ENCODE results near the gene RBMS1.
"Not testable (repeated sequence)": the region's sequence is repeated elsewhere in the genome, so short reads cannot be mapped to it uniquely, and the experiment has no call there.

RBMS1 gene

DNA sequence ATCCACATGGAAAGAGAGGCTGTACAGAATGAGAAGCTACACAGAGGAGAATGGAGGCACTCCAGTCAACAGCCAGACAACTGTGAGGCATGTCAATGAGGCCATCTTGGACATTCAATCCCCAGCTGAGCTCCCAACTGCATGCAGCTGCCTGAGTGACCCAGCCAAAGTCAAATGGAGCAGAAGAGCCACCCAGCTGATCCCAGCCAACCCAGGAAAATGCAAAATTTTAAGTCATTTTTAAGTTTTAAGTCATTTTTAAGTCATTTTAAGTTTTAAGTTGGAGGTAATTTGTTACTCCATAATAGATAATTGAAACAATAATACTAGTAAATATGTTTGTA lies 63.6 kb downstream of the RBMS1 start:
- no peak for DNase-seq

DNA sequence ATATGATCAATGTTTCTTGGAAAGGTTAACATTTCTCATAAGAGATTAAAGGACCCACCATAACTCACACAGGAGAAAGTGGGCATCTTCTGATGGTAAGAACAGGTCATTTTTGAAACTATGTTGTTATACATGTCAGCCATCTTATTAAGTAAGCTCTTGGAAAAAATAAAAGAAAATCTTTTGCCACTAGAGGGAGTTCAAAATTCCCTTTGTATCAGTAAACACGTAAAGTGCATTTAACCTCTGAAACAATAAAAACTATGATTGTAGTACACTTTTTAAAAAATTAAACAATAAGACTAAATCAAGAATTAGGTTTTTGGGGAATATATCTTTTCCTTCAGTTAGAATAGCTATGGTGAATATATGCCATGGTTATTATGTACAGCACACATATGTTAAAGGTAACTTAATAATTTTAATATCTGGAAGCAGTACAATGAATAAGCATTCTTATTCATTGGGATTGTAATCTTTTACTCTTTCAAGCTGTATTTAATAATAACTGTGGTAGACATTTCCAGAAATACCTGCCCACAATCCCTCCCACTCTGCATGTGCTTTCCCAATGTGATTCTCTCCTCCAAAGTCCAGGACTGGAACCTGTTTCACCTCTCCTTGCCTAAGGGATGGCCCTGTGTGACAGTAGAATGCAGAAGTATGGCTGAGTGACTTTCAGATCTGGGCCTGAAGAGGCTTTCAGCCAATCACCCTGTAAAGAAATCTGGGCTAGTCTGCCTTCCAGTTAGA lies 64.2 kb downstream of the RBMS1 start:
- DNase-seq: peak in 1 of 2 donors; percentile 71

DNA sequence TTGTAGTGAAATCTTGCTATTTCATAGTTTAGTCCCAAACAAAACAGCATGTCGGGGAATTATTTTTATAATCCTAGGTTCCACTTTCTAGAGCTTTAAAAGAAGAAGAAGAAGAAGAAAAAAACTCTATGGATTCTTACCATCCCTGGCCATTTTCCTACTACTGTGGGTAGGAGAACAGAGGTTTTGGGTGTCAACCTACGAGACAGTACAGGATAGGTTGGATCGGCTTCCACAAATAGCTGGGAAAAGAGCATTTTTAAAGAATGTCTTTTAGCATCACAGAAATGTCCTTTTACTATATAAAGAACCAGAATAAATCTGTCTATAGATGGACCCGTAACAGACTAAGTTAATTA lies 65.2 kb downstream of the RBMS1 start:
- DNase-seq: no peak

DNA sequence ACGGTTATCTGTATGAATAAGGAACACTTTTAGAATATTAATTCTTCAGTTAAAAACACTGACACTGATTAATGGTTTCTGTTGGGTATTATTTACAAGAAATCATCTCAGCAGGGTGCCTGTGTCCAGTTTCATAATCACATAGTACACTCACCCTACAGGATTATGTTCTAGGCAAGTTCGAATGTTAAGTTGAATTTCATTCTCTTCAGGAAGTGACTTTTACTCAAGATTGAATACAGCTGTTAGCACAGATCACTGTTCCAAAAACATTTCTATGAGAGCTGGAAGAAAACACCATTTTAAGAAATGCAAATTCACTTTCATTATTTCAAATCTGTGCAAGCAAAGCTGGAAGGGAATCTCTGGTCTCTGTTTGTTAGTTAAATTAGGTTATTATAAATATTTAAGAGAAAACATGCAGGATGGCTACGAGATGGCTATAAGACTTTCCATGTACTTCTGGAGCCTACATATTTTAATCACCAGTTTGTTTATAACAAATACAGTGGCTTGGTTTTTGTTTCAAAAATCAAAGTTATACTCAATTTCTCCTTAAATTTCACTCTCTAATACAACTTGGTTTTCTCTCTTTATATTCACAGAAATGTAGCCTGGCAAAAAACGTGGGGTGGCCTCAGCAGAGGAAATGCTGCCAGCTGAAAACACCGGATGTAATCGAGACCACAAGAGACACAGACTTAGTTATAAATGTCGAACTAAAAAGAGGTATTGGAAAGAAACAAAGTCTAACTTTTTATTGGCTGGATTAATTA lies 65.8 kb downstream of the RBMS1 start:
- no peak for DNase-seq

DNA sequence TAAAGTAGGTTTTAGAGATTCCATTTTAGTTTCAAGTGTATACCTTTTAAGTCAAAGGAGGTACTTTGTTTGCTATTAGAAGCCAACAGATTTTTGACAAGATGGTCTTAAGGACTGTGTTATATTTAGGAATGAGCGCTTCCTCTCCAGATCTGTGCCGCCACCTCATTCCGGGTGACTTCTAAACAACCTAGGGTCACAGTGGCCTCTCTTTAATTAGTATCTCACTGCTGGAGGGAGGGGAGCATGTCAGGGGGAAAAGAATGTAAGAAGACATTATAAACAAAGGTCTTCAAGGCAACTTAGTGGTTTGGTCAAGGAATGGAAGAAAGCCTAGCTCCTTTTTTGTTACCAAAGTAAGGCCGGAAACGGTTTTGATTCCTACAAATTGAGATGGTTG lies 67.0 kb downstream of the RBMS1 start:
- DNase-seq: no peak

DNA sequence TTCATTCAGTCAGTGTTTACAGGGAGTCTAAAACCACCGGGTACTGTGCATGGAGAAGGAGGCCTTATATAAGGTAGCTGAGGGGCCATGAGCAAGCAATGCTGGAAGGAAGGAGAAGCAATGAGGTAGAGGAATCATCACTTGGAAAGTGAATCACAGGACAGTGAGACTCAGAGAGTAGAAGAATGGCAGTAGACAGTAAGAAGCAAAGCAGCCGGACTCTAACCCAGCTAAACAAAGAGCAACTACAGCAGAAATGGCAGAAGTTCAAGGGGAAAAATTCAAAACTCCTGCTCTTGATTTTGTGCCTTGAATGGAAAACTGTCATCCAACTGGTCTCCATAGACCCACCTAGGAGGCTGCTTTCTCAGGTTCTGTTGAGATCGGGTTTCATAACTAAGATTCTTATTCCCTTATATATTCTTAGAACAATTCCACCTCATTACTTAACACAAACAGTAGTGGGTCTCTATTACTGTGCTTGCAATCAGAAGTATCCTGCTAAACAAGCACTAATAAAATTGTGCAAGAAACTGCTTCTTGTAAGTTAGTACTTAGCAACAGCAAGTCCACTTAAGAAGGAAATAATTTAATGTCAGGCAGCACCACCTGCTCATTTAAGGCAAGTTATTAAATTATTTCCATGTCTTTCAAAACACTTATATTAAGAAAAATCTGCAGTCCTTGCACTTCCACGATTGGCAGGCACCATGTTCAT lies 68.0 kb downstream of the RBMS1 start:
- DNase-seq: no peak

DNA sequence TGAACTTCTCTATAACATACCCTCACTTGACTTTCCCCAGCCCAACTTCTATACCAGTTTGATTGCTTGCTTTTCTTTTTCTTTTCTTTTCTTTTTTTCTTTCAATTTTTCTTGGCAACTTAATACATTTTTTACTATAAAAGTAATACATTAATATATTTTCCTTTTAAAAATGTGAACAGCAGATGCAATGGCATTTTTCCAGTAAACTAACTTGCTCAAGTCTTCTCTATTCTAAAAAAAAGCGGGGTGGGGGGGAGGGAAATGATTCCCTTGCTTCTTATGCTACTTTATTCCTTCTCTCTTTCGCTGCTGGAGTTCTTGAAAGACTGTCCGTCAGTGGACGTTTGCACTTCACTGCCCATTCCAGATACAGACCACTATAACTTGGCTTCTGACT lies 70.5 kb downstream of the RBMS1 start:
- DNase-seq: no peak

DNA sequence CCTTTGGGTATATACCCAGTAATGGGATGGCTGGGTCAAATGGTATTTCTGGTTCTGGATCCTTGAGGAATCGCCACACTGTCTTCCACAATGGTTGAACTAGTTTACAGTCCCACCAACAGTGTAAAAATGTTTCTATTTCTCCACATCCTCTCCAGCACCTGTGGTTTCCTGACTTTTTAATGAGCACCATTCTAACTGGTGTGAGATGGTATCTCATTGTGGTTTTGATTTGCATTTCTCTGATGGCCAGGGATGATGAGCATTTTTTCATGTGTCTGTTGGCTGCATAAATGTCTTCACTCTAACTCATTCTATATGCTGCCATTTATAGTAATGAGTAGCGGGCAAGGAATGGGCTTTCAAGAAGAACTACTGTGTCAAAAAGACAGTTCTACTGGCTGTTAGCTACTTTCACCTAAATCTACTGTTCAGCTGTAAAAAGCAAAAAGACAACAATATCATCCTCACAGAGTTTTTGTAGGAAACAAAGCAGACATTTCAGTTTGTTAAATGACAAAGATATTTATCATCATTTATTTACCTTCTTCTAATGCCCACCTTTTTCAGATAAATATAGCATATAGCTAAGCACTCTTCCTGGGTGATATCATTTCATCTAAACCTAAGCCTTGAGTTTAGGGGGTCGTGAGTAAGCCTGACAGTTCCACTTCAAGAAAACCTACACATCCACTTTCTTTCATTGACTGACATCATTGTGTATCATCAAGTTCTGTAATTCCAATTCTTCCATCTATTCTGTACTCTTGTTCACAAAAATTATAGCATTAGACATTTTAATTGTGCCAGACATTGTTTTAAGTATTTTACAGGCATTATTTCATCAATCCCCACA lies 71.7 kb downstream of the RBMS1 start:
- not testable (repeated sequence) for DNase-seq

DNA sequence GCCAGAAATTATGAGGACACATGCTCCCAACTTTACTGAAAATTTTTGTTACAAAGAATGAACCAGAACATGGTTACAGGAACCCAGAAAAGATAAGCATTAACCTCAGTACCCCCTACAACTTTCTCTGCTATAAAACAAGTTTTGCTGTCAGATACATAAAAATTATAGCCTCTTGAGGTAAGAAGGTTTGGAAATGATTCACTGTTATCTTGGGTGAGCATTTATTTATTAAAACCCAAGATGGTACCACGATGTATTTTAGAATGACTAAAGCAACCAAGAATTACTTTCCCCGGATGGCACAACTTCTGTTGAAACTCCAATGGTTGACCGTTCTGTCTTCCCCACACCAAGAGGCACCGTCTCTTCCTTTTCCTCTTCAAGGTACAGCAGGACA lies 72.9 kb downstream of the RBMS1 start:
- DNase-seq: no peak

DNA sequence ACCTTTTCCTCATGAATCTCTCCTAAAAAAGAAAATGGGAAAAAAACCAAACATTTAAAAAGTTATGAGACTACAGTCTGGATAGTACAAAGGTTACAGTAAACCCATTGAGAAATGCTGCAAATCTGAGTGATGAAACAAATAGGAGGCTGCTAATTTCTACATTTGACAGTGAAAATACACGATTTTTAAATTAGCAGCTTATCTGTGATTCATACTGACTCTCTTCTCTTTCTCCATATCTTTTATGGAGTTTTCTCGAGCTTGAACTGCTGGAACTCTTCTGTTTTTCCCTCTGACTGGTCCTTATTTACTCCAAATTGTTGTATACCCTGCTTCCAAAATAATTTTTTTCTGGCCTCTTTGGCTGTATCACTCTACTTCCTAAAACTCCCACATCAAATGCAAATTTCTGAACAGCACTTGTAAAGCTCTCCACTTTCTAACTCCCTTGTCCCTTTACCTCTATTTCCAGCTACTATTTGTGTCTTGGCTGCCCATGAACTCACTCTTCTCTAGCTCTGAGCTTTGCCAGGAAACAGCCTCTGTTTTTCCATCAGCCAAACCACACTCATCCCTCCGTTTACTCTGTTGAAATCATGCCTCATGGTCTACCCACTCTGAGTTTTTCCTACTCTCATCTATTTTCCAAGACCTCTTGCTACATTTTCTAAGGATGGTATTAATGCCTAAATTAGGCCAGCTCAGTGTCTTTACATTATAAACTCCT lies 73.7 kb downstream of the RBMS1 start:
- no peak for DNase-seq

DNA sequence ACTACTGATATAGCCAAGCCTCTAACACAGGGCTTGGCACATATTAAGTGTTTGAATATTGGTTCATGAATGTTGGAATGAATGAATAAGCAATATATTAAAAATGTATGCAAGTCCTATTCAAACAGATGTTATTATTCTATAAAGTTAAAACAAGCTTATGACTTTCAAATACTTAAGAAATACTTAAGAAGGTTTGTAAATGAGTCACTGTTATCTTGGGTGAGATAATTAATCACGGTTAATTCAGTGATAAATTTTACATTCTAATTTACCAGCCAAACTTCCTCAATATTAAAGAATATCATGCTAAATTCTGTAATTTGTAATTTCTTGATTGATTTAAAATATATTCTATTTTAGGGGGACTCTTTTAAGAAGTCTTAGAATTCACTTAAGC lies 74.8 kb downstream of the RBMS1 start:
- no peak for DNase-seq

DNA sequence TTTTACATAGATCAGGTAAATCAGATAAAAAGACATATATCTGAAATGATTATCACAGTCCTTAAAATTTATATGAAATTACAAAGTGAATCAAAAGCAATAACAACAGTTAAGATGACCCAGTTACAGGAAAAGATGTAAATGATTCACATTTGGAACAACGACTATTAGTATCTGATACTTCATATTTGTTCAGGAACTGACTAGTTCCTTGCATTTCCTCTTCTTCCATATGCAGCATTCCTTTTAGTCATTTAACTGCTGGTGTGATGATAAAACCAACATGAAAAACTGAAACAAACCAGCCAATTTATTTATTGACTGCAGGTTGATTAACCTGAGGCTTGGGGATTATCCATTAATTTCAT lies 75.2 kb downstream of the RBMS1 start:
- DNase-seq: no peak

DNA sequence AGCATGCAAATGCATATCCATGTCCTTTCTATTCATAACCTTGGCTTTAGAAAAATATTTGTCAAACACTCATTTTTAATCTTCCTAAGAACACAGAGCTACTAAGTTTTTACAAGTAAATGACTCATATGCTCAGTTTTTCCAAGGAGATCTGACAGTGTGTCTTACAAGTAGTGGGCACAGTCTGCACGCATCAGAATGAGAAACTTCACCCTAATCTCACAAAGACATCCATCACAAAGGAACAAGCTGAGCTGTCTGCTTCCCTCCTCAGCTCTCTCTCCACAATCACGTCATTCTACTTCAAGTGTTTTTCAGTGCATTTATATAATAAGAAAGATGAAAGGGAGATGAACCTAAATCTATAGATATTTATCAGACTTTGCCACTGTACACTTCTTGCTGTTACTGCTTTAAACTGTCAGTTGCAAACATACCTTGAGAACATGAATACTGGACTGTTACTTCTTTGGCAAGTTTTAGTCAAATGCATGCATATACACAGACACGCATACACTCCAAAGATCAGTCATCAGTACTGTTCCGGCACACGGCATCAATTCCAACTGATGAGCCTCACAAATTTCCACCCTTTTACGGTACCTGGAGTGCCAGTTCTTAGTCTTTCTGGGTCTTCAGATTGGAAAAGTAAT lies 75.7 kb downstream of the RBMS1 start:
- DNase-seq: no peak

DNA sequence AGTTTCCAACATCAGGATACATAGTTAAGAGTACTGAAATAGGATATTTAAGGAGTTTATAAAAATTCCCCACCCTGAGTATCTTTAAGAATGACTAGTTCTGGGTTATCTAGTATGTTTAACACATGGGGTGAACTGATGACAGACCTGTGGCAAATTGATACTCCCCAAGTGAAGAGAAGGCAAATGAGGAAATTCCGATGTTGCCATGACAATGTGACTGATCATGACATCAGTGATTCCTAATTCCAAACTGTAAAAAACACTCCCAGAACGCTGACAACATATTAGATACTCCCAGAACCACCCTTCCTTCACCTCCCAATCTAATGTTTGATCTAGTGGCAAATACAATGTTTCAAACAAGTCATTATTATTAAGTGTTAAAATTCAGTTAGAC lies 77.6 kb downstream of the RBMS1 start:
- no peak for DNase-seq

DNA sequence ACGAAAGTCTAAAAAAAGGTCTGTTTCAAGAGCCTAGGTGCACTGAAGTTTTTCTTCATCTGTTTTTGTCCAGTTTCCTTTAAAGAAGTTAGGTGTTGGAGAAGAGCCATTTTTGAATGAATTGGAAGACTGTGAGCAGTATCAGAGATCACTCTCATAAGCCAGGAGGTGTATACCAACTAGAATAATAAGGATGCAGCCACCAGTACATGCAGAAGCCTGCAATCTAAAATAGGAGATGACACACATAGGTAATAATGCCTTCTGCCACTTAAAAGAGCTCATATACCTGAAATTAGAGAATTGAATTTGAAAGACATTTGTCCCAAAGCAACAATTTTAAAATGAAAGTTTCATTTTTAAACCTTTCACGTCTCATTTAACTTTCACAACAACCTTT lies 81.7 kb downstream of the RBMS1 start:
- DNase-seq: no peak

DNA sequence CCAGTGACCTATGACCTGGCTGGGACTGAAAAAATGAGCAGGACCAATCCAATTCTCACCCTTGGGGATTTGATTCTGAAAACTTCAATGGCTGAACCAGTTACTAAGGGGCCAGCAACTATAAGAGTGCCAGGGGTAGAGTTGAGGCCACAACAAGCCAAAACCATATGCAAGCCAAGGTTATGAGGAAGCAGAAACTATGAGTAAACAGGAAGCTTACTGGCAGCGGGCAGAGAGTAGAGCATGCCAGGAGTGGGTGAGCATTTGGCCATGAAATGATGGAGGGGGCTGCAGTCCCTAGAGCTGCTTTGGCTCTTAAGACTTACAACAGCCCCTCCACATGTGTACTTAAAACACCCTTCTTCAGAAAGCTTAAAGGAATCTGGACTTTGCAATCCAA lies 82.4 kb downstream of the RBMS1 start:
- no peak for DNase-seq

DNA sequence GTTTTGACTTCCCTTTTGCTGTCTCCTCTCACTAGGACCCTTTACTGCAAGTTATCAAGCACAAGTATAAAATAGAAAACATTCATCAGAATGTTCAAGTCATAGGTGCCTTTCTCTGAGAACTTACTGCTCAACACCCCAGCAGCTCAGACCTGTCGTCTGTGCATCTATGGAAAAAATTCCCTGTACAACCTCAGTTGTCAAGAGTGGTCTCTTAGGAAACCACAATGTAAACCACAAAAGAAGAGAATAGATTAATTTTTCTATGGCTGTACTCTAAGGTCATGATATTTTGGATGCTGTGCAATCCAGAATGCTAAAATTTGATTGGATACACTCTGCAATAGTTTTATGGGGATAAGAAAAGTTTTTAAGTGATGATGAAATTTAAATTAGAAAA lies 84.1 kb downstream of the RBMS1 start:
- no peak for DNase-seq

DNA sequence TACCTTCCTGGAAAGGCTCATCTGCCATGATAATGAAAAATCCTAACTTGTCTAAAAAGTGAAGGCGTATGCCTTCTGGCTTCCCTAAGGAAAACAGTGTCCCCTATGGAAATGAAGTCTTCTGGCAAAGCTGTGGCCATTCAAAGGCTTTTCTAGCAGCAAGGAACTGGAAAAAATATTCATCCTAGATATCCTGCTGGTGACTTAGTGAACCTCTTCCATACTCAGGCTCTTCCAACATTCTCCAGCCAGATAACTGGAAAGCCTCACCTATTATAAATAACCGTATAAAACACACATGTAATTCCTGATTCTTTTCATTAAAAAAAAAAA lies 84.7 kb downstream of the RBMS1 start:
- no peak for DNase-seq

DNA sequence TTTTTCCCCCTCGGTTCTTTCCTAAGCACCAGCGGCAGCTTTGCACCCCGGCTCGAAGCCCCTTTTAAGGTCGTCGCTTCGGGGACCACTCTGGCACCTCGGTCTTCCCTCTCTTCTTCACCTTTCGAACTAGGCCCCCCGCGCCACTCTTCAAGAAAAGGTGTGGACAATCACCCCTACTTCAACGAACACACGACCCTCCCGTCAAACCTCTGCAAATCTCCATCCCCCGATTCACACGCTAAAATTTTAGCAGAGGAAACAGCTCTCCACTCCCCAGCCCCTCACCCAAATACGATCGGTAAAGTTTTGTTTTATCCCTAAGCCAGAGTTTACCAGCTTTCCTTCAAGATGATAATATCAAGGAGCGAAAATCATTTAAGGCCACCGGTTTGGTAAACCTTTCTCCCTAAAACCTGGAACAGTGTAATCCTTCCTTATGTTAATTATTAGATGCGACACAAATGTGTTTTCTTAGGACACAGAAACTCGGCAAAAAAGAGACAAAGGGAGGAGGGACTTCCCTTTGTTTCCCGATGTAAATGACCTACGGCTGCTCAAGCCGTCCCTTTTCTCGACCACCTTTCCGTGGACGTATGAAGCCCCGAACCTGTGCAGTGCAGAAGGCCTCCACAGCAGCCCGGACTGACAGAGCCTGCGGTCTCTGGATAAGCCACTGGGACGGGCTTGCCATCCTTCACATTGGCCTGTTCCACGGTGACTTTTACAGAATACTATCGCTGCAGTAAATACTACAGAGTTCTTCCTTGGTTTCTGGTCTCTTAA lies 85.2 kb downstream of the RBMS1 start:
- no peak for DNase-seq

DNA sequence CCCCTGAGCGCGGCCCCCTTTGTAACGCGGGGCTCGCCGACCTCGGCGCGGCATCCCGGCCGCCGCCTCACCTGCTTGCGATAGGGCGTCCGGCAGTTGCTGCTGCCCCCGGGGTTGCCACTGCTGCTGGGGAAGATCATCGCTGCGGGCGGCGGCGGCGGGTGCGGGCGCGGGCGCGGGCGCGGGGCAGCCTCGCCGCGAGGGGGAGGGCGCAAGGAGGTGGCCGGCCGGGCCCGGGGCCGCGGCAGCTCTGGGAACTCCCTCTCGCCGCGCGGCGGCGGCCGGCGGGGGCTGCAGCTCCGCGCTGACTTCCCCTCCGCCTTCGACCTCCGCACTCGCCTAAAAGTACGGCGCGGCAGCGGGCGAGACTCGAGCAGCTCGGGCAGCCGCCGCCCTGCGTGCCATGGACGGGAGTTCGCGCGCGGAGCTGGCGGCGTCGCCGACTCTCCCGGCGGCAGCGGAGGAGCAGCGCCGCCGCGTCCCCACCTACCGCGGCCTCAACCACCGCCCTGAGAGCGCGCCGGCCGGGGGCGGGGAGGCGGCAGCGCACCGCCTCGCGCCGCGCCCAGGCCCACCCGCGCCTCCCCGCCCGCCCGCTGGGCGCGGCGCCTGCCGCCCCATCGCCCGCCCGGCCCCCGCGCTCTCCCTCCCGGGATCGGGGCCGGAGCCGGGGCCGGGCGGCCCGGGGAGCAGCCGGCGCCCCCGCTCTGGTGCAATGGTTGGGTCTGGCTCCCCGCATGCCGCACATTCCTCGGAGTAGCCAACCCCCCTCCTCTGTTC lies 86.0 kb downstream of the RBMS1 start:
- DNase-seq: peak in 1 of 2 donors; percentile 33
